Parathyroid adenoma (tissue), 2 donors: Measurements from ENCODE around the gene CADPS.

Experiments used
- H2AFZ ChIP-seq: fragments of 300-600 bp; sonication (generic); one replicate; pipeline ENCODE4 v1.7.0; 2017; ENCODE audit warnings: antibody characterized with exemption, mild to moderate bottlenecking
- H3K27ac ChIP-seq: fragments of 300-600 bp; sonication (generic); one replicate; pipeline ENCODE4 v1.7.0; 2017
- H3K27me3 ChIP-seq: fragments of 300-600 bp; sonication (generic); one replicate; pipeline ENCODE4 v1.7.0; 2017; ENCODE audit warnings: low read length; ENCODE audit not compliant: control insufficient read depth, insufficient read depth
- H3K36me3 ChIP-seq: fragments of 300-600 bp; sonication (generic); one replicate; pipeline ENCODE4 v1.7.0; 2017; ENCODE audit warnings: low read length; ENCODE audit not compliant: control insufficient read depth, insufficient read depth
- H3K4me1 ChIP-seq: fragments of 300-600 bp; sonication (generic); one replicate; pipeline ENCODE4 v1.7.0; 2017; ENCODE audit warnings: control low read depth
- H3K4me2 ChIP-seq: fragments of 300-600 bp; sonication (generic); one replicate; pipeline ENCODE4 v1.7.0; 2017; ENCODE audit warnings: low read length
- H3K4me3 ChIP-seq: fragments of 300-600 bp; sonication (generic); one replicate; pipeline ENCODE4 v1.7.0; 2017; ENCODE audit warnings: low read depth, low read length
- H3K79me2 ChIP-seq: fragments of 300-600 bp; sonication (generic); one replicate; pipeline ENCODE4 v1.7.0; 2017; ENCODE audit warnings: control low read depth
- H3K9ac ChIP-seq: fragments of 300-600 bp; sonication (generic); one replicate; pipeline ENCODE4 v1.7.0; 2017; ENCODE audit warnings: mild to moderate bottlenecking
- H3K9me3 ChIP-seq: fragments of 300-600 bp; sonication (generic); one replicate; pipeline ENCODE4 v1.7.0; 2017; ENCODE audit warnings: low read length; ENCODE audit not compliant: control insufficient read depth
- TF ChIP-seq, protein P1 (sequence below): fragments of 300-600 bp; sonication (generic); IDR thresholded peaks from one replicate; pipeline ENCODE4 v1.7.0; 2017; ENCODE audit warnings: antibody characterized with exemption, mild to moderate bottlenecking
- donor health status: primary hyperparathyroidism.

Gene CADPS

GRCh38 chr3:62845996-62846395 lies 29.2 kb downstream of the CADPS start:
- no peak overlapping the region for H3K4me2 ChIP-seq
- no peak overlapping the region for H3K4me3 ChIP-seq
- H3K9ac ChIP-seq = no peak overlapping the region
- H3K36me3 ChIP-seq = no peaks in the 10 kb centered on the region
- no peak overlapping the region for H3K27ac ChIP-seq
- H2AFZ ChIP-seq = no peak overlapping the region
- no peaks in the 10 kb centered on the region for H3K27me3 ChIP-seq
- no peaks in the 10 kb centered on the region for H3K4me1 ChIP-seq
- no peaks in the 10 kb centered on the region for H3K9me3 ChIP-seq
- no peaks in the 10 kb centered on the region for H3K79me2 ChIP-seq
- TF ChIP-seq, protein P1, sequence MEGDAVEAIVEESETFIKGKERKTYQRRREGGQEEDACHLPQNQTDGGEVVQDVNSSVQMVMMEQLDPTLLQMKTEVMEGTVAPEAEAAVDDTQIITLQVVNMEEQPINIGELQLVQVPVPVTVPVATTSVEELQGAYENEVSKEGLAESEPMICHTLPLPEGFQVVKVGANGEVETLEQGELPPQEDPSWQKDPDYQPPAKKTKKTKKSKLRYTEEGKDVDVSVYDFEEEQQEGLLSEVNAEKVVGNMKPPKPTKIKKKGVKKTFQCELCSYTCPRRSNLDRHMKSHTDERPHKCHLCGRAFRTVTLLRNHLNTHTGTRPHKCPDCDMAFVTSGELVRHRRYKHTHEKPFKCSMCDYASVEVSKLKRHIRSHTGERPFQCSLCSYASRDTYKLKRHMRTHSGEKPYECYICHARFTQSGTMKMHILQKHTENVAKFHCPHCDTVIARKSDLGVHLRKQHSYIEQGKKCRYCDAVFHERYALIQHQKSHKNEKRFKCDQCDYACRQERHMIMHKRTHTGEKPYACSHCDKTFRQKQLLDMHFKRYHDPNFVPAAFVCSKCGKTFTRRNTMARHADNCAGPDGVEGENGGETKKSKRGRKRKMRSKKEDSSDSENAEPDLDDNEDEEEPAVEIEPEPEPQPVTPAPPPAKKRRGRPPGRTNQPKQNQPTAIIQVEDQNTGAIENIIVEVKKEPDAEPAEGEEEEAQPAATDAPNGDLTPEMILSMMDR = no peak

GRCh38 chr3:62843508-62843907 lies 31.7 kb downstream of the CADPS start:
- Histone ChIP-seq H3K27me3 (no peaks in the 10 kb centered on the region), H3K4me3 (no peak overlapping the region), H3K79me2 (no peaks in the 10 kb centered on the region), H3K4me1 (no peaks in the 10 kb centered on the region), H3K27ac (no peak overlapping the region), H3K36me3 (no peaks in the 10 kb centered on the region), H2AFZ (no peak overlapping the region), H3K9me3 (no peaks in the 10 kb centered on the region), H3K4me2 (no peak overlapping the region), H3K9ac (no peak overlapping the region)
- TF ChIP-seq, protein P1 = no peak

DNA sequence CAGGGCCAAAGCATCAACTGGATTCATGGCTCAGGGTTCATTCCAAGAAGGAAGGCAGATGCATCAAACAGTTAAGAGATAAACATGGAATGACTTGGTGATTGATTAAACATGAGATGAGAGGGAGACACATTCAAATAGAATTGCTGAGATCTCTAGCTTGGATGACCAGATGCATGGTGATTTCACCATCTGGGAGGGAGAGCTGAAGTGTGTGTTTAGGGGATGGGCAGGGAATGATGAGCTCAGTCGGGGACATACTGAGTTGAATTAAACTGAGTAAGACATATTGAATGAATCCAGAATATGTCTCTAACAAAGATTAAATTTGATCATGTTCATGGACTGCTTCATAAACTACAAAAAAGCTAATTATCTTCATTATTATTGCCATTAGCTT lies 35.5 kb downstream of the CADPS start:
- Histone ChIP-seq H3K36me3 (no peaks in the 10 kb centered on the region), H3K4me1 (peaks cover 6% of the 10 kb centered on the region), H2AFZ (no peak overlapping the region), H3K79me2 (no peaks in the 10 kb centered on the region), H3K27ac (no peak overlapping the region), H3K27me3 (no peaks in the 10 kb centered on the region), H3K4me3 (no peak overlapping the region), H3K9me3 (no peaks in the 10 kb centered on the region), H3K4me2 (no peak overlapping the region), H3K9ac (no peak overlapping the region)
- TF ChIP-seq, protein P1 = no peak

DNA sequence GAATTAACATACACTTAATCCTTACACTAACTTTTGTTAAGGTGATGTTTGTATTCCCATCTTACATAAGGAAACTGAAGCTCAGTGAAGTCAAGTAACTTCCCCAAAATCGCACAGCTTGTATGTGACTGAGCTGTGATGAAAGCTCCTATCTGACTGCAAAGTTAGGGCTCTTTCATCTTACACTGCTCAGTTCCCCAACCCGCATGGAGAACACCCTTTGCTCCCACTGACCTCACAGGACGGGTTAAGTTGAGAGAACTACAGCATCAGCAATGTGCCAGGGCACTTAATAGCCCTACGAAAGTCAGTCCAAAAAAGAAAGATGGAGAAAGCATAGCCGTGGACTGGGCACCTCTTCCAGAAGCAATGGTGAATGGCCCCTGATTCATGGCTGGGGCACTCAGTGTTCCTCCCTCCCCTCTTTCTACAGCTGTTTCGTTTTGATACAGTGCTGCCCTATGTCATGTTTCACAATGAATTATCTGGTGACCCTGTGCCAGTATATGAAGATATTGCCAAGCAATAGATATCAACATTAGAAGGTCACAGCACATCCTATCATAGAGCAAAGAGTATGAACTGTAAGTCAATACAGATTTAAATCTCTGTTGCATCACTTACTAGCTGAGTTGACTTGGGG lies 38.0 kb downstream of the CADPS start:
- H3K79me2 ChIP-seq = peaks cover 4% of the 10 kb centered on the region

More for the DNA sequence above, 38.0 kb downstream of the CADPS start:
- Histone ChIP-seq H3K4me3 (no peak overlapping the region), H3K27me3 (no peaks in the 10 kb centered on the region), H3K4me2 (no peak overlapping the region), H3K36me3 (no peaks in the 10 kb centered on the region), H3K4me1 (peaks cover 6% of the 10 kb centered on the region), H3K9ac (no peak overlapping the region), H3K27ac (no peak overlapping the region), H2AFZ (no peak overlapping the region), H3K9me3 (no peaks in the 10 kb centered on the region)
- TF ChIP-seq, protein P1 = no peak
